Esophagus mucosa (tissue), 1 donor: Measurements from ENCODE around the gene SSMEM1. TPM values are rescaled to one million over a fixed set of nuclear protein-coding genes. Genes with fewer than 3 reads are reported as not detected.
"Not testable (repeated sequence)": the region's sequence is repeated elsewhere in the genome, so short reads cannot be mapped to it uniquely, and the experiment has no call there.

Source experiments
- ATAC-seq: fragments of 200-7000 bp; cut with Tn5 transposase; one replicate; pipeline ENCODE4 v1.9.1; 2020
- total RNA-seq: library from RNA; stranded (reverse); gene quantifications from one replicate; pipeline ENCODE4 v1.2.4, GENCODE V29; 2023
- donor health status: DM: yes; HTN: yes; CAD: no.

Gene SSMEM1
- total RNA-seq, 1 donor from 2014 or later = not detected

- not testable (repeated sequence) for ATAC-seq
Measured at GRCh38 chr7:130249626-130250025, 42.0 kb downstream of the SSMEM1 start.

- no peak for ATAC-seq
Measured at GRCh38 chr7:130254555-130254954, 46.9 kb downstream of the SSMEM1 start.

GRCh38 chr7:130256704-130257103 lies 49.0 kb downstream of the SSMEM1 start:
- ATAC-seq = no peak

GRCh38 chr7:130258494-130259078 lies 50.9 kb downstream of the SSMEM1 start:
- no peak for ATAC-seq

- no peak for ATAC-seq
Measured at GRCh38 chr7:130262448-130262847, 54.8 kb downstream of the SSMEM1 start.

- no peak for ATAC-seq
Measured at GRCh38 chr7:130263130-130263529, 55.5 kb downstream of the SSMEM1 start.

Other genes with a start within 250 kb of the SSMEM1 start
- gene ZC3HC1, start 156.5 kb upstream of the SSMEM1 start, total RNA-seq = 8.5 TPM
- 20.8 TPM for gene KLHDC10, start 137.3 kb upstream of the SSMEM1 start, total RNA-seq
- 14.9 TPM for gene TMEM209, start 2.5 kb upstream of the SSMEM1 start, total RNA-seq
- not detected for gene CPA2, start 59.0 kb downstream of the SSMEM1 start, total RNA-seq
- gene CPA4, start 85.3 kb downstream of the SSMEM1 start, total RNA-seq = 9.4 TPM
- gene CPA5, start 137.0 kb downstream of the SSMEM1 start, total RNA-seq = not detected
- gene CPA1, start 172.6 kb downstream of the SSMEM1 start, total RNA-seq = not detected
- 4.8 TPM for gene CEP41, start 233.2 kb downstream of the SSMEM1 start, total RNA-seq